K562 (cell line): ENCODE measurements around the gene GABRD. TPM values are rescaled to one million over a fixed set of nuclear protein-coding genes. Genes with fewer than 3 reads are reported as not detected.

Source experiments
- CUX1 ChIP-seq: fragments of 200-800 bp; sonication (Bioruptor generic); IDR thresholded peaks from 2 replicates; pipeline ENCODE4 v1.6.1; 2016; ENCODE audit warnings: missing genetic modification characterization, missing compliant biosample characterization
- MCM5 ChIP-seq: fragments of 450-650 bp; IDR thresholded peaks from 2 replicates; pipeline ENCODE4 v1.6.1; 2016; ENCODE audit warnings: low read depth
- MLLT1 ChIP-seq, 2 experiments: fragments of 450-650 bp; IDR thresholded peaks; 2 replicates each; pipeline ENCODE4 v1.6.1; 2016
- NFE2 ChIP-seq: IDR thresholded peaks from 2 replicates; pipeline ENCODE4 v1.6.1; 2014; ENCODE audit warnings: antibody characterized with exemption, low read depth
- POLR2A ChIP-seq: fragments of 450-650 bp; conservative IDR thresholded peaks from 2 replicates; pipeline ENCODE4 v1.6.1; 2016
- RBFOX2 ChIP-seq: fragments of 200-400 bp; formaldehyde crosslinking; IDR thresholded peaks from 2 replicates; pipeline ENCODE4 v1.6.1; 2017; ENCODE audit warnings: low read depth, mild to moderate bottlenecking, low read length, moderate library complexity
- SIN3A ChIP-seq, 2 experiments: fragments of 150-350 bp in 1 of 2; IDR thresholded peaks; 2 replicates each; pipeline ENCODE4 v1.6.1; 2011 to 2016; ENCODE audit warnings: borderline replicate concordance in 2 of 2, low read depth in 2 of 2, low read length in 2 of 2, mild to moderate bottlenecking in 2 of 2, moderate library complexity in 2 of 2; ENCODE audit not compliant: control insufficient read depth in 1 of 2
- SREBF1 ChIP-seq: fragments of 150-350 bp; IDR thresholded peaks from 2 replicates; pipeline ENCODE4 v1.6.1; 2014; ENCODE audit warnings: antibody characterized with exemption, low read depth, low read length, borderline replicate concordance
- STAG1 ChIP-seq: sonication (generic); formaldehyde crosslinking; IDR thresholded peaks from 2 replicates; pipeline ENCODE4 v1.5.0; 2020; ENCODE audit warnings: missing genetic modification reagents, borderline replicate concordance
- TFAM ChIP-seq: fragments of 250-450 bp; sonication (Bioruptor Pico); conservative IDR thresholded peaks from 2 replicates; pipeline ENCODE4 v1.5.0; 2021; ENCODE audit warnings: mild to moderate bottlenecking, moderate library complexity
- polyA plus RNA-seq, 8 experiments: library from polyadenylated mRNA; depleted of rRNA in 4 of 8; stranded (reverse) in 5 of 8; unstranded in 3 of 8; fragments of >200 nt; fragmentation: Nextera tagmentation in 2 of 8; fragmentation: Illumina TruSeq in 1 of 8; extraction: Ambion mirVana in 2 of 8; extraction: Trizol in 1 of 8; gene quantifications; 2 replicates each; pipeline versions ENCODE4 v1.2.1 to v1.2.3, GENCODE V29; 2011 to 2014; ENCODE audit warnings: inconsistent platforms in 1 of 8, missing spikeins in 1 of 8
- total RNA-seq, 7 experiments: library from RNA; depleted of rRNA in 6 of 7; stranded (reverse); fragments of >200 nt in 6 of 7; fragmentation: Illumina TruSeq in 2 of 7; extraction: Trizol in 2 of 7; gene quantifications; 2 replicates each; pipeline versions ENCODE4 v1.2.1 to v1.2.3, GENCODE V29; 2011 to 2021; ENCODE audit warnings: low replicate concordance in 1 of 7
- TF ChIP-seq, protein P1 (sequence below), 2 experiments: fragments of 450-650 bp in 1 of 2; sonication (generic) in 1 of 2; formaldehyde crosslinking in 1 of 2; IDR thresholded peaks; 2 replicates each; pipeline versions ENCODE4 v1.7.1 to v1.9.0; 2016 to 2022; ENCODE audit warnings: inconsistent platforms in 1 of 2, mild to moderate bottlenecking in 1 of 2, missing genetic modification reagents in 1 of 2

GABRD gene
- total and polyA plus RNA-seq, 9 of the 15 experiments (the other 6 are each of a cell fraction or from before 2014, with no cell fraction given) = 0.07 TPM; not detected in 8

GRCh38 chr1:2044510-2045319 is 25.6 kb downstream of the GABRD start (continued):
- TF ChIP-seq CUX1 (CRISPR knock-in tag) (no peak), SIN3A (IDR thresholded peaks at IDR 0.05; ENCODE audit: borderline replicate concordance in 2 of 2, control insufficient read depth in 1 of 2, low read depth in 2 of 2, low read length in 2 of 2) (no peak), SREBF1 (no peak), POLR2A (no peak), RBFOX2 (no peak; the same call in 1 of the 2 replicates), STAG1 (CRISPR knock-in tag) (peak; percentile 76; the same call in 1 of the 2 replicates), TFAM (no peak), NFE2 (no peak), MCM5 (no peak), MLLT1 (IDR thresholded peaks at IDR 0.05) (no peak)
- TF ChIP-seq, protein P1, sequence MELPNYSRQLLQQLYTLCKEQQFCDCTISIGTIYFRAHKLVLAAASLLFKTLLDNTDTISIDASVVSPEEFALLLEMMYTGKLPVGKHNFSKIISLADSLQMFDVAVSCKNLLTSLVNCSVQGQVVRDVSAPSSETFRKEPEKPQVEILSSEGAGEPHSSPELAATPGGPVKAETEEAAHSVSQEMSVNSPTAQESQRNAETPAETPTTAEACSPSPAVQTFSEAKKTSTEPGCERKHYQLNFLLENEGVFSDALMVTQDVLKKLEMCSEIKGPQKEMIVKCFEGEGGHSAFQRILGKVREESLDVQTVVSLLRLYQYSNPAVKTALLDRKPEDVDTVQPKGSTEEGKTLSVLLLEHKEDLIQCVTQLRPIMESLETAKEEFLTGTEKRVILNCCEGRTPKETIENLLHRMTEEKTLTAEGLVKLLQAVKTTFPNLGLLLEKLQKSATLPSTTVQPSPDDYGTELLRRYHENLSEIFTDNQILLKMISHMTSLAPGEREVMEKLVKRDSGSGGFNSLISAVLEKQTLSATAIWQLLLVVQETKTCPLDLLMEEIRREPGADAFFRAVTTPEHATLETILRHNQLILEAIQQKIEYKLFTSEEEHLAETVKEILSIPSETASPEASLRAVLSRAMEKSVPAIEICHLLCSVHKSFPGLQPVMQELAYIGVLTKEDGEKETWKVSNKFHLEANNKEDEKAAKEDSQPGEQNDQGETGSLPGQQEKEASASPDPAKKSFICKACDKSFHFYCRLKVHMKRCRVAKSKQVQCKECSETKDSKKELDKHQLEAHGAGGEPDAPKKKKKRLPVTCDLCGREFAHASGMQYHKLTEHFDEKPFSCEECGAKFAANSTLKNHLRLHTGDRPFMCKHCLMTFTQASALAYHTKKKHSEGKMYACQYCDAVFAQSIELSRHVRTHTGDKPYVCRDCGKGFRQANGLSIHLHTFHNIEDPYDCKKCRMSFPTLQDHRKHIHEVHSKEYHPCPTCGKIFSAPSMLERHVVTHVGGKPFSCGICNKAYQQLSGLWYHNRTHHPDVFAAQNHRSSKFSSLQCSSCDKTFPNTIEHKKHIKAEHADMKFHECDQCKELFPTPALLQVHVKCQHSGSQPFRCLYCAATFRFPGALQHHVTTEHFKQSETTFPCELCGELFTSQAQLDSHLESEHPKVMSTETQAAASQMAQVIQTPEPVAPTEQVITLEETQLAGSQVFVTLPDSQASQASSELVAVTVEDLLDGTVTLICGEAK (IDR thresholded peaks at IDR 0.05) = no peak
- TF ChIP-seq, protein P1 (CRISPR knock-in tag; IDR thresholded peaks at IDR 0.05) = no peak
